Body of pancreas (tissue), 4 donors: Measurements from ENCODE around the gene PARL.

ENCODE experiments used
- CTCF ChIP-seq, 7 experiments: fragments of 450-650 bp in 4 of 7; fragments of 200-600 bp in 3 of 7; sonication (generic) in 3 of 7; IDR thresholded peaks; one replicate each; pipeline ENCODE4 v1.5.1; 2016 to 2019; ENCODE audit warnings: antibody characterized with exemption in 7 of 7
- POLR2A ChIP-seq, 3 donors: fragments of 450-650 bp; IDR thresholded peaks; one replicate each; pipeline ENCODE4 v1.6.1; 2016; ENCODE audit warnings: antibody characterized with exemption in 3 of 3, mild to moderate bottlenecking in 2 of 3

GRCh38 chr3:183789826-183790225 lies 94.9 kb downstream of the PARL start:
- TF ChIP-seq CTCF (IDR thresholded peaks at IDR 0.05) = no peak
- no peak for TF ChIP-seq POLR2A (IDR thresholded peaks at IDR 0.05)
